NCI-H1694 treated with DMSO at 0.1 percent for 48 hours (cell line): Measurements from ENCODE around the gene PRKCE.

ENCODE experiments used
- DNase-seq: peaks from one replicate; lab custom pipeline; 2025; lab: John Stamatoyannopoulos, UW

The PRKCE gene

GRCh38 chr2:45937990-45938389 lies 286.5 kb downstream of the PRKCE start:
- no peak for DNase-seq

DNA sequence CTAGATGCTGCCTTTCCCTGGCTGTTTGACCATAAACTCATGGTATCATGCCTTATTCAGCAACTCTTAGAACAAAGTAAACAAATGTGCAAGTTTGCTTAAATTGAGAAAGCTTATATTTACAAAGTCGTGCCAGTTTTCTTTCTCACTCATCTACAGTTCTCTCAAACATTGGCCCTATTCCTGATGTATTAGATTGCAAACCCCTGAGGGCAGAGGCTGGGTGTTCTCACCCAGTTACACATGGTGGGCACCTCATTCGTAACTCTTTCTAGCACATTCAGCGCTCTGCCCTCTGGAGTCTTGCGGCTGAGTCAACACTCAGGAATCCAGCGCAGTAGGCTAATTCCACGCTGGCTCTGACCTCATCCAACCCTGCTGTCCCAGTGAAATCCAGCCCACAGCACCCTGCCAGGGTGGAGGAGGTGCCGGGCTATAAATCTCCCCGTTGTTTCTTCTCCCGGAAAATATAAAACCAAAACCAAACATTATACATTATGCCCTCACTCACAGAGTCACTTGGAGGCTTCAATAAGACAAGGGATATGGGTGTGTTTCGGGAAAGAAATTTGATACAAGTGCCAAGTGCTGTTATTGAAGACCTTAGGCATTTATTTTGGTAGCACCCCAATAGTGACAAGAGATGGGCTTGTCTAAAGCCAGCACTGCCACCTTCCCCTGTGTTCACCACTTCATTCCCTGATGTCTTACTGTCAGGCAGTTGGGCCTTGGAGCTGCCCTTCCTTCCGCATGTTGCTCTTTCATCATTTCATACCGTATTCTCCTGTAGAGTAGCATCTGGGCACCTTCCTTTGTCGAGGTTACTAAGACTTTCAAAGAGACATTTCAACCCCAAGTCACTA lies 287.4 kb downstream of the PRKCE start:
- DNase-seq = no peak

DNA sequence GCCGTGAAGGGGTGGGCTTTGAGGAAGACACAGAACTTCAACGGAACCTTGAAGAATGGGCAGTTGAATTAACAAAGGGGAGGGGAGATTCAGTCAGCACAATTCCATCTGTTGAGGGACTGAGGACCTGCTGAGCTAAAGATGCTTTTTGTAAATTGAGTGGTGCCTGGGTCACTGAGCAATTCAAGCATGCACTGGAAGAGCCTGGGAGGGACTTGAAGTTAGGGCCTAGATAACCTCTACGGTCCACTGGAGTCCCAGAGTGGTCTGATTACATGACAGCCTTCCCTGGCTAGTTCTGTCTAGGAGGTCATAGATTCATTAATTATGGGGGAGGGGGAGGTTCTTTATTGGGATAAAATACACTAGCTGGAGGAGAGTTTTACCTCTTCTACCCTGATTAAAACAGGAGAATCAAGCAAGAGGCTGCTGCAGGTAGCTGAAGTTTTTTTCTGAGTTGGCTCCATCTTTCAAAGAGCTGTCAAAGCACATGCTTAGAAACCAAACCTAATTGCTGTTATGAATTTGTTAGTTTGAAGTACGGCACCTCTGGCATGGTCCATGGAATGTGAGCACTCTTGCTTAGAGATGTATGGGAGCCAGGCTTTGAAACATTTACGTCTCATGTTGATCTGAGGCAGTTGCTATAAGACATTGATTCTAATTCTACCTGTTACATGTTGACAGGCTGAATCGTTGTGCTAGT lies 290.2 kb downstream of the PRKCE start:
- no peak for DNase-seq

DNA sequence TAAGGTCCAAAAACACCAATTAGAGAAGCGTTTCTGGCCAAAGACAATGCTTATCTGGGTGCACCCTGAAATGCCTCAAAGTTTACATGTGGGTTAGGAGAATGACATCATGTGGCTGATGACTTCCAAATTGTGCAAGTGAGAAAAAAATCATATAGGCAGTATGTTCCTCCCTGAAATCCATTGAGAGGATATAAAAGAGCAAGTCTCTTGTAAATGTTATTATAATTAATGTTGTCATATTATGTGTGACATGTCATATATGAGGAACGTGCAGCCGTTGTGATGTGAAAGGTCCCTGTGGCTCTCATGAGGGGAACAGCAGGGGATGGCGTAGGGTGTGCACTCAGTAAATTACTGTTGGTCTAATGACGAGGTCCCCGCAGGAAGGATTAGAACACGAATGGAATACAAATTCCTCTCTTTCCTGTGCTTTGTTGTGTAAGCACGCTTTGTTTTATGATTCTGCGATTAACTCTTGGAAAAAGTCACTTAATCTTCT lies 290.8 kb downstream of the PRKCE start:
- no peak for DNase-seq

- no peak for DNase-seq
Measured at GRCh38 chr2:45943219-45944044, 292.0 kb downstream of the PRKCE start.

- DNase-seq = no peak
Measured at GRCh38 chr2:45944074-45944473, 292.6 kb downstream of the PRKCE start.

- DNase-seq = no peak
Measured at GRCh38 chr2:45945302-45945717, 293.8 kb downstream of the PRKCE start.

DNA sequence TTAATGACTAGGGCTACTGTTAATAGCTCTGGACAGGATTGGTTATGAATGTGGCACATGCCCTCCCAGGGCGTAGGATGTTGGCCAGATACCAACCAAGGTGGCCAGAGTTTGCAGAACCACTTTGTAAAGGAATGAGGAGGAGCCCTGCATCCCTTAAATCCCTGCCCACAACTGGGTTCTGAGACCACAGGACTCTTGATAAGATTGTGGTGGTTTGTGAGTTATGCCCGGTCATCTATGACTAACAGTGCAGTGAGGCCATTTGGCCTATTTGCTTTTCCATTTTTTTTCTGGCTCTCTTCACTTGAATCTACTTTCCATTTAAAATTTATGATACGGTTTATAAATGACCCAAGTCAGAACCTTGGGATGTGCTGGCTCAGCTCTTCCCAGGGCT lies 294.5 kb downstream of the PRKCE start:
- no peak for DNase-seq

DNA sequence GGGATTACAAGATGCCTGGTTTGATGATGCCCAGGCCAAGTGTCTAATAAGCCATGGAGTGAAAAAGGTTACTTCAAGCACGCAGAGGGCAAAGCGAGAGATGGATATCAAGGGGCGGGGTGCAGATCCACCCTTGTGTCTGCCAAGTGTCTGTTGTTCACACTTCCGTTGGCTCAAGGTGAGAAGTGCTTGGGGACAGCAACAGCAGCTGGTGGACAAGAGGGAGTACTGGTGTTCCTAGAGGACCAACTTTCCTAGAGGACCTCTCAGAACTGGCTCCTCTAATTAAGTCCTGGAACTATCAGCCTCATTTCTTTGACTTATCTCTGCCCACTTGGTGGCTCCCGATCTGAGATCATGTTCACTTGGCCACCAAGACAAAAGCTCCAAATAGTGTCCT lies 299.1 kb downstream of the PRKCE start:
- DNase-seq = no peak

GRCh38 chr2:45951025-45951727 lies 299.7 kb downstream of the PRKCE start:
- no peak for DNase-seq

- no peak for DNase-seq
Measured at GRCh38 chr2:45952591-45952990, 301.1 kb downstream of the PRKCE start.

DNA sequence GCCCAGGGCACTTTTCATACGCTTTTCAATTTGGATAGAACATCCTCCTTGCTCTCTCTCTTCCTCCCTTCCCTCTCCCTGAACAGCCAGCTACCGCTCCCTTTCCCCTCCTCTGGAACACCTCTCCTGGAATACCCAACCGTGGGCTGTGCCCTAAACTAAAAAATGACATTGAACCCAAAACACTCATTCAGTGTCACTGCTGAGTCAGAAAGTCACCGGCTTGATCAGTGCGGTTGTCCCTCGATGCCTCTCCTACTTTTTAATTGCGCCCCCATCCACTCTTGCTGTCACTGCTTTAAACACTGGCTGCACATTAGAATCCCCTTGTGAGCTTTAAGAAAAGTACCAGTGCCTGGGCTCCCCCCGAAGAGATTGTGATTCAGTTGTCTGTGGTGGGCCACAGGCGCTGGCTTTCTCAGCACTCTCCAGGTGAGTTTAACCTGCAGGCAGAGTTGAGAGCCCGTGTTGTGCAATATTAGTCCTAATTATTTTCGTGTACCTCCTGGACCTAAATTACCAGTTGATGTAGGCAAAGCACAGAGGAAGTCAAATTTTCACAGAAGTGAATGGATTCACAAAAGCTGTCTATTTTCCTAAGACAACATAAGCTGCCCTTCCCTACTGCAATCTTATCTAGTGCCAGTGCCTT lies 302.0 kb downstream of the PRKCE start:
- DNase-seq = no peak

DNA sequence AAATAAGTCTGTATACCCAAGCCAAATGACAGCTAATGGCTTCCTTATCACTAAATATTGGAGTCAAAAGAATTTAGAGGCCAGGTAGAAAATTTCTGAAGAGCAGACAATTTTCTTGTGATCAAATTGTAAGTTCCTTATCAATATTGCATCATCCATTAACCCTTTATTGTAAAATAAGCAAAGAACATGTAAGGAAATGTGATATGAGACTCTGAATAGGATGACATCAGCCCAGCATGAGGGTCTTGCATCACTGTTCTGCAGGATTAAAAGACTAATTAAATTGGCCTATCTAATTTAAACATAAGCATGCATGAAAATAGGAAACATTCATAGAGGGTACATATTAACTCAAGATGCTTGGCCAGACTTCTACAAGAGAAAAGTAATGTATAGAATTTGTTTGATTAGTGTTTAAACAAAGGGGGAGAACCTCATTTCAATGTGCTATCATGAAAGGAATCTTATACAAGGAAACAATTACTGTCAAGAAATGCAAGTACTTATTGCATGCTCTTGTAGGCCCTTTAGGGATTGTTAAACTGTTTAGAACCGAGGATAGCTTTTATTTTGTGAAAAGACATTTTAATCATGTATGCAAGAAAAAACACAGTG lies 302.9 kb downstream of the PRKCE start:
- no peak for DNase-seq

DNA sequence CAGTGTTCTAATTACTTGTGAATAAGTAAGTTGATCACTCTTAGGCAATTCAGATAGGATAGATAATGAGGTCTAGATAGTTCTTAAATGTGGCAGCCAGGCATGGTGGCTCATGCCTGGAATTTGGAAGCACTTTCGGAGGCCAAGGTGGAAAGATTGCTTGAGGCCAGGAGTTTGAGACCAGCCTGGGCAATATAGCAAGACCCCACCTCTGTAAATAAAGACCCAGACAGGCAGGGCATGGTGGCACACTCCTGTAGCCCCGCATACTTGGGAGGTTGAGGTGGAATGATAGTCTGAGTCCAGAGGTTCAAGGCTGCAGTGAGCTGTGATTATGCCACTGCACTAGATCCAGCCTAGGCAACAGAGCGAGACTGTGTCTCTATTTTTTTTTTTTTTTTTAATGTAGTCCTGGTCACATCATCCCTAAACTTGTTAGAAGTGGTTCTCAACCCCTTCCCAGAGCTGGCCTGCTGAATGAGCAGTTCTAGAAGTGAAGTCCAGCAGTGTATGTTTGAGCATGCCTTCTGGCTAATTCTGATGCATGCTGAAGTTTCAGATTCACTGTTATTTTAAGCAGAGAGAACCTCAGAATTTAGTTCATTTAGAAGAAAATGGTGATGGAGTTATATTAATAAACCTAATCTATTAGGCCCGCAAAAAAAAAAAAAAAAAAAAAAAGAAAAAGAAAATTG lies 306.2 kb downstream of the PRKCE start:
- DNase-seq = no peak

- no peak for DNase-seq
Measured at GRCh38 chr2:45960057-45960863, 308.8 kb downstream of the PRKCE start.

DNA sequence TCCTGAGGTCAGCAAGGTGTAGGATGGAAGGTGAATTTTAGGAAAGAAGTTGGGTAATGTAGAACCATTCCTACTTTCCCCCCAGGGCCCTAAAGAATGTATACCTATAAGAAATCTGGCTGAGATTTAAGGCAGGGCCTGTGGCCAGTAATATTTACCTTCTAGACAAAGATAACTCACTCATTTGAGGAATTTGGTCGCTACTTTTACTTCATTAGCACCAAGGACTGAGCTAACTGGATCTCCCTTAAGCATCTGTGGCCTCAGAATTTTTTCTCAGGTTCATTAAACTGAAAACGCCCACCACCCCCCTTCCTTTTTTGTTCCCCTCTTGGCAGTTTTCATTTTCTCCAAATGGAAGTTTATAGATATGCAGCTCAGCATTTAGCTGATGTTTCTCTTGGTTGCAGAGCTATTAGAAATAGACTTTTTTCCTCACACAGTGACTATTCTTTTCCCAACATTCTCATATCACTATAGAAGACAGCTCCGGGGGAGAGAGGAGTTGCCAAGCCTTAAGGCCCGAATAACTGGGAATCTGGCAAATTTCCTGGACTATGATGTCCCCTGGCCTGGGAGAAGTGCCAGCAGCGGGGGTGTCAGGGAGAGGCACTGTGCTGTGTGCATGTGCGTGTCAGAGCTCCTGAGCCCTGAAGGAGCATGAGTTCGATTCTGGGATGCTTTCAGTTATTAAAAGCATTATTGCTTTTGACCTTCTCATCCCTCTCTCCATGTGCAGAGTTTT lies 310.9 kb downstream of the PRKCE start:
- peak; percentile 61 for DNase-seq

DNA sequence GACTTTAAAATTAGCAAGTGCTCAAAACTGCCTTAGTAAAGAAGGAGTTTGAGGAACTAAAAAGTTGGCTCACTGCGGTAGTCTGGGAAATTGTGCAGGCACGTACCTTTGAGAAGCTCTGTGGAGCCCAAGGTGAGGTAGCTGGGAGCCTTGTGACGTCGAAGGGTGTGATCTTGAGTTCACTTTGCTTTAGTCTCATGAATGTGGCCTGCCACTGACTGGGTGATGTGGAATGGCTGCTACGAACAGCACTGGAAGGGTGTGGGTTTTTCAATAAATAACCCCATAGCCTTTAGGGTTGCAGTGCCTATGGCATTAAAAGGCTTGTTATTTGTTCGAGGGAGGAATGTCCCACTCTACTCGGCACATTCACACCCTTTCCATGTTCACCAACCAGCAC lies 312.3 kb downstream of the PRKCE start:
- DNase-seq = no peak

DNA sequence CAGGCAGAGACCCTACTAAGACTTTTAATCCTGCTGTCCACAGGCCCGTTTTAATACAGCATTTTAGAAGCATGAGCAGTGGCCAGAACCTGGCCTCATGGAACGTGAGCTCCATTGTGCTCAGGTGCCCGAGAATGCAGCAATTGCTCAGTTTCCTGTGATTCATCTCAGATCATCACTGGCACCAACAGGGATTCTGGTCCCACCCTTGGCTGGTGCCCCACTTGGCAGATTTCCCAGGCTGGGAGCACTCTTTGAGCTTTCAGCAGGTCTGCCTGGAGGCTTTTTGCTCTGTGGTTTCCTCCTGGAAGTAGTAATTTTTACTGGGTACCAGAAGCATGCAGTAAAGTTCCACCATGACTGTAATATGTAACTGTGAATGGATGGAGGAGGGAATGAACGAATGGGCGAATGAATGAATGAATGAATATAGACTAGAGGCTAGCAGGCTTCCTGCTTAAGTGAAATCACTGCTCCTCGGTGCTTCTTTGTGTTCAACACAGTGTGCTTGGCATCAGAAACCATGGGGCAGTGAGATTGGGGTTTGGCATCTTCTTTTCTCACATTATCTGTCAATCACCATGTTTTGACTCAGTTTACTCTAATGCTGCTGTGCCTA lies 312.9 kb downstream of the PRKCE start:
- peak; percentile 84 for DNase-seq
